ENCODE measurements around the gene NFIB.

The NFIB gene

DNA sequence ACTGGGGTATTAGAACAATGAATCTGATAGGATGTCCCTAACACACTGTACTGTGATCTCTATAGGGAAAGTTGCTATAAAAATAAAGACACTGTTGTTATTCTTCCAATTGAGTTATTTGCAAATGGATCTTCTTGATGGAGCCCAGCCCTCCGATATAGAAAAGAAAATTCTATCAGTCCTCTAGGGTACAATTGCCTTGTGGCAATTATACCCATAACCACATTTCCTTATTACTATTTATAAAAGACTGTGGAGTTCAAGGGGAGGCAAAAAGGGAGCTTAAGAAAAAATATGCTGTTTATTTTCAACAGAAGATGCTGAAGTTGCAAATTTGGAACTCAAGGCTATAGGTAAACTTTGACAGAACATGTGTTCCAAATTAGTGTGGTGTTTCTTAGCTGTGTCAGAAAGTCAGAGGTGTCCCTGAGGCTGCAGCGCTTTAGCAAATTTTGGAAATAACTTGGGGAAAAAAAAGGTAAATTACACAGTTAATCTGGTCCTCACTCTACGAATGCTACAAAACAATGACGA lies 116.5 kb downstream of the NFIB start:
- no peak for FAIRE-seq

DNA sequence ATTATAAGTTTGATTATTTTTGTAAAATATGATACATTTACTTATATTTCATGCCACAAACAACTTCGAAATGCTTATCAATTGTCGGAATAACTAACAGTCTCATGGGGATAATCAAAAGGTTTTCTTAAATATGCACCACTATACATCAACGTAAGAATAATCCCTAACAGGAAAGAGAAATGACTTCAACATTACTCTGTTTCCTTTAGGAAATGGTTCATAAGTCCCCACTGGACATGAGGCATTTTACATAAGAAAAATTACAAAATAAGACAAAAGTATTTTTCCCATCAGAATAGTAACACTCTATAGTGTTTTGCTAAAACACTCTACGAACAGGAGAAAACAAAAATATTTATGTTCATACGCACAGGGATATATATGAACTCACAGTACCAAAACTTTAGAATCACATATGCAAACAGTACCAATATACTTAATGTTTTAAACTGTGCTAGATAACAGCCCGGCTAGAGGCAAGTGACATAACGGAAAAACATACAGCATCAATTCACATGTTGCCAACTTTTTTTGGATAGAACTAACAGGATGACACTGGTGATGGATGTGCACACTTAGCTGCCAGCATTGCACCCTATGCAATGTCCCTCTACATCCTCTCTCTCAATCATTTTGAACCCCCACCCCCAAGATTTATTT lies 120.5 kb downstream of the NFIB start:
- TF ChIP-seq, protein P1, sequence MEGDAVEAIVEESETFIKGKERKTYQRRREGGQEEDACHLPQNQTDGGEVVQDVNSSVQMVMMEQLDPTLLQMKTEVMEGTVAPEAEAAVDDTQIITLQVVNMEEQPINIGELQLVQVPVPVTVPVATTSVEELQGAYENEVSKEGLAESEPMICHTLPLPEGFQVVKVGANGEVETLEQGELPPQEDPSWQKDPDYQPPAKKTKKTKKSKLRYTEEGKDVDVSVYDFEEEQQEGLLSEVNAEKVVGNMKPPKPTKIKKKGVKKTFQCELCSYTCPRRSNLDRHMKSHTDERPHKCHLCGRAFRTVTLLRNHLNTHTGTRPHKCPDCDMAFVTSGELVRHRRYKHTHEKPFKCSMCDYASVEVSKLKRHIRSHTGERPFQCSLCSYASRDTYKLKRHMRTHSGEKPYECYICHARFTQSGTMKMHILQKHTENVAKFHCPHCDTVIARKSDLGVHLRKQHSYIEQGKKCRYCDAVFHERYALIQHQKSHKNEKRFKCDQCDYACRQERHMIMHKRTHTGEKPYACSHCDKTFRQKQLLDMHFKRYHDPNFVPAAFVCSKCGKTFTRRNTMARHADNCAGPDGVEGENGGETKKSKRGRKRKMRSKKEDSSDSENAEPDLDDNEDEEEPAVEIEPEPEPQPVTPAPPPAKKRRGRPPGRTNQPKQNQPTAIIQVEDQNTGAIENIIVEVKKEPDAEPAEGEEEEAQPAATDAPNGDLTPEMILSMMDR (IDR thresholded peaks at IDR 0.05; ENCODE audit: insufficient read depth, missing control alignments), result no peak
- FAIRE-seq (no peak), DNase-seq (ENCODE audit: insufficient read length, low spot score) (no peak)

More for the DNA sequence above, 116.5 kb downstream of the NFIB start:
- TF ChIP-seq, protein P1 (IDR thresholded peaks at IDR 0.05; ENCODE audit: insufficient read depth, missing control alignments), result no peak
- DNase-seq (ENCODE audit: insufficient read length, low spot score), result no peak

DNA sequence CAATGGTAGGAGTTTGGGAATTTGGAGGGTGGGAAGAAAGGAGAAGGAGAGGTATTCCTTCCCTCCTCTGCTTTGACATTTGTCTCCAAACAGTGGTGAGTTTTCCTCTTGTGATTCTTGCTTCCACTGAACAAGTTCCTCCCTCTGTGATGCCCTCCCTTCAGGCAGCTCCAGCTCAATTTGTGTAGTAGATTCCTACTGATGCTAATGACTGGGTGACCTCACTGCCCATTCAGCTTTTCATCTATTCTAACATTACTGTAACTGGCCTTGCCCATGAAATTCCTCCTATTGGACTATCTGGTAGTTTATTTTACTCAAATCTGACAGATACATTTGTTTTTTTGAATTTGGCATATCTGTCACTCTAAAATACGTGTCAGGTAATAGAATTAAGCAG lies 121.4 kb downstream of the NFIB start:
- DNase-seq (ENCODE audit: insufficient read length, low spot score) (no peak), FAIRE-seq (no peak)
- TF ChIP-seq, protein P1 (IDR thresholded peaks at IDR 0.05; ENCODE audit: insufficient read depth, missing control alignments), result no peak

DNA sequence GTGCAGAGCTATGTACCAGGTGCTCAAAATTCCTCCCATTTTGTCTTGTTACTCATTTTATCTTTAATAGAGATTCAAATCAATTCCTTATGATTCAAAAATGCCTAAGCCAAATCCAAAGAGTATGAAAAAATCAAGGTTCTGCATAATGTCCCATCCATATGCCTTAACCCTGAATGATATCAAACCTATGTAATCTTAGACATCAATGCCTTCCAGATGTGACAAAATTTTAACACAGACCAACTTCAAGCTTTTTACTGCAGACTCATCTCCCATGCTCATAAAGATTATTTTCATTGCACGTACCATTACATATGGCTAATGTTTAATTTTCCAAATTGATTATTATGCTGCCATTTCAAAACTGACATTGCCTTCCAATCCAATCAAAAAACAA lies 122.4 kb downstream of the NFIB start:
- DNase-seq (ENCODE audit: insufficient read length, low spot score), result no peak
- no peak for FAIRE-seq
- TF ChIP-seq, protein P1 (IDR thresholded peaks at IDR 0.05; ENCODE audit: insufficient read depth, missing control alignments), result no peak

DNA sequence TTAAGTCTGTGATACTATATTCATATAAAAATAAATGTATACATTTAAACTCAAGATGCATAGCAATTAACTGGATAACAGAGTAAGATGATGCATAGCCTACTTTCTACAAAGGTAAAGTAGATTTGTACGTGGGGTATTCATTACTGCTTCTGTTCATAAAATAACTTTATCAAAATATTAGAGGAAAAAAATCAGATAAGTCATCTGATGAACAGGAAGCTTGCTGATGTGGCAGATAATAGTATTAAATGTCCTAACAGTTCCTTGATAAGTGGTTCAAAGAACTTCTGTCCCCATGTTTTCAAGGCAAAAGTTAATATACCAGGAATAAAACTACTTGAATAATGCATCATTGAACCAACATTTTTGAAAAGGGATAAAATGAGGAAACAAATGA lies 123.7 kb downstream of the NFIB start:
- DNase-seq (ENCODE audit: insufficient read length, low spot score) (no peak), FAIRE-seq (no peak)
- TF ChIP-seq, protein P1 (IDR thresholded peaks at IDR 0.05; ENCODE audit: insufficient read depth, missing control alignments), result no peak

DNA sequence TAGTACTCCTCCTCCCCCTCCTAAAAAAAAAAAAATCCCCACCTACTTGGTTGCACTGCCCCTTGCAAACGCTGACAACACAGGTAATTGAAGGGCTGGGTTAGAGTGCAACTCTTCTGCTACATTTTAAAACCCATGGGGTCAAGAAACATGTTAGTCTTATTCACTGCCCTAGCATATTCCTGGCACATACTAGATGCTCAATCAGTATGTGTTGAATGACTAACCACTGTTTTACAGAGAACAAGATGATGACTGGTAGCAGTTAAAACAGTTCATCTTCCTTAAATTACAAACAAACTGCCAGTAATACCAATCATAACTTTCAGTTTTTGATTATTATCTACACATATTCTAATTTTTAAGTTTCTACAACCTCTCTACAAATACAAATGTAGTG lies 124.4 kb downstream of the NFIB start:
- DNase-seq (ENCODE audit: insufficient read length, low spot score) (no peak), FAIRE-seq (no peak)
- TF ChIP-seq, protein P1 (IDR thresholded peaks at IDR 0.05; ENCODE audit: insufficient read depth, missing control alignments), result no peak

DNA sequence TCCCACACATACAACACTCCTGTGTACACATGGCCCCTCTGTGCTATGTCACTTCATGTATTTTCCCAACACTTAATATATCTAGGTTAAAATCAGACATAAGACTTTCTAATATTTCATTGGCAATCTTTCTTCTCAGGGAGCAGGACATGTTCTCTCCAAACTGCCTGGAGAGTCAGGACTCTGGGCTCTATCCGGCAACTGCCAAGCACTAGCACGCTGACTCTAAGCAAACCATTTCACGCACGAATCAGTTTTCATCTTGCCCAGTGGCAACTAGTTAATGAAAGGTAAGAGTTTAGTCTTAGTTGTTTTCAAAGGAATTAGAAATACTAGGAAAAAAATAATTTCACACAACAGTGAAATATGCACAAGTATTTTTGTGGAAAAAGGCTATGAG lies 124.8 kb downstream of the NFIB start:
- no peak for DNase-seq (ENCODE audit: insufficient read length, low spot score)
- FAIRE-seq, result no peak
- TF ChIP-seq, protein P1 (IDR thresholded peaks at IDR 0.05; ENCODE audit: insufficient read depth, missing control alignments), result no peak

Measured in D721Med (cell line).